IMR-90 (cell line): ENCODE measurements around the gene EFHB.

Source experiments
- MXI1 ChIP-seq: IDR thresholded peaks from 2 replicates; pipeline ENCODE4 v1.6.1; 2012; ENCODE audit warnings: low read depth, mild to moderate bottlenecking, low read length, moderate library complexity, borderline replicate concordance
- RCOR1 ChIP-seq: IDR thresholded peaks from 2 replicates; pipeline ENCODE4 v1.6.1; 2012; ENCODE audit warnings: mild to moderate bottlenecking, low read length, improper control_type of control experiment; ENCODE audit not compliant: insufficient replicate concordance
- TF ChIP-seq, protein P1 (sequence below): conservative IDR thresholded peaks from 2 replicates; pipeline ENCODE4 v1.5.1; 2012; ENCODE audit warnings: mild to moderate bottlenecking, low read depth, low read length, improper control_type of control experiment

DNA sequence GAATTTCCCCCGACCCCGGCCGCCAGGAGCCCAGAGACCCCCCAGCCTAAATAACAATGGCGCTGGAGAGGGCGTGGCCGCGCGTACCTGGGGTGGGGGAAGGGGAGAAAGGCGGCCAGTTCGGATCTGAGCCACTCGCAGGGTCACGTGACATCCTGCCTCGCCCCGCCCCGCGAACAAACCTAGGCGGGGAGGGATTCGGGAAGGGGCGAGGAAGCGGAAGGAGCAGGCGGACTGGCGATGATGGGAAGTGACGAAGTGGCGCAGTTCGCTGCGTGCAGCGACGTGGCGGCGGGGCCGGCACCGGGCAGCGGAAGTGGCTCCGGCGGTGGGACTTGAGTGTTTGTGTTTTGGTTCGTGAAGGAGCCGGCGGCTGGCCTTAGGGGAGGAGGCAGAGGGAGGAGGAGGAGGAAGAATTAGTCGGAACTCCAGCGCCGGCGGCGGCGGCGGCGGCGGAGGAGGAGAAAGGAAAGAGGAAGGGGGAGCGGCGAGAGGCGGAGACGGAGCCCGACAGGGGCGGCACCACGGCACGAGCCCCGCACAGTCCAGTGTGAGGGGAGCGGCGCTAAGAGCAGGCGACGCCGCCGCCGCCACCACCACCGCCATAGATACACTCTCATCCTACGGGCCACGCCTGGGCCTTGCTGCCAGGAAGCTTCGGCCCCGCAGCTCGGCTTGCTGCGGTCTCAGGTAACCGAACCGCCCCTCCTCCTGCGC, 13.0 kb upstream of the EFHB start, which contains the start of gene RAB5A:
- TF ChIP-seq, protein P1, sequence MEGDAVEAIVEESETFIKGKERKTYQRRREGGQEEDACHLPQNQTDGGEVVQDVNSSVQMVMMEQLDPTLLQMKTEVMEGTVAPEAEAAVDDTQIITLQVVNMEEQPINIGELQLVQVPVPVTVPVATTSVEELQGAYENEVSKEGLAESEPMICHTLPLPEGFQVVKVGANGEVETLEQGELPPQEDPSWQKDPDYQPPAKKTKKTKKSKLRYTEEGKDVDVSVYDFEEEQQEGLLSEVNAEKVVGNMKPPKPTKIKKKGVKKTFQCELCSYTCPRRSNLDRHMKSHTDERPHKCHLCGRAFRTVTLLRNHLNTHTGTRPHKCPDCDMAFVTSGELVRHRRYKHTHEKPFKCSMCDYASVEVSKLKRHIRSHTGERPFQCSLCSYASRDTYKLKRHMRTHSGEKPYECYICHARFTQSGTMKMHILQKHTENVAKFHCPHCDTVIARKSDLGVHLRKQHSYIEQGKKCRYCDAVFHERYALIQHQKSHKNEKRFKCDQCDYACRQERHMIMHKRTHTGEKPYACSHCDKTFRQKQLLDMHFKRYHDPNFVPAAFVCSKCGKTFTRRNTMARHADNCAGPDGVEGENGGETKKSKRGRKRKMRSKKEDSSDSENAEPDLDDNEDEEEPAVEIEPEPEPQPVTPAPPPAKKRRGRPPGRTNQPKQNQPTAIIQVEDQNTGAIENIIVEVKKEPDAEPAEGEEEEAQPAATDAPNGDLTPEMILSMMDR, result no peak
- TF ChIP-seq RCOR1 (peak; percentile 8), MXI1 (no peak)
